ENCODE results near the gene ZNF408.
"Not testable (repeated sequence)": the region's sequence is repeated elsewhere in the genome, so short reads cannot be mapped to it uniquely, and the experiment has no call there.

The ZNF408 gene

DNA sequence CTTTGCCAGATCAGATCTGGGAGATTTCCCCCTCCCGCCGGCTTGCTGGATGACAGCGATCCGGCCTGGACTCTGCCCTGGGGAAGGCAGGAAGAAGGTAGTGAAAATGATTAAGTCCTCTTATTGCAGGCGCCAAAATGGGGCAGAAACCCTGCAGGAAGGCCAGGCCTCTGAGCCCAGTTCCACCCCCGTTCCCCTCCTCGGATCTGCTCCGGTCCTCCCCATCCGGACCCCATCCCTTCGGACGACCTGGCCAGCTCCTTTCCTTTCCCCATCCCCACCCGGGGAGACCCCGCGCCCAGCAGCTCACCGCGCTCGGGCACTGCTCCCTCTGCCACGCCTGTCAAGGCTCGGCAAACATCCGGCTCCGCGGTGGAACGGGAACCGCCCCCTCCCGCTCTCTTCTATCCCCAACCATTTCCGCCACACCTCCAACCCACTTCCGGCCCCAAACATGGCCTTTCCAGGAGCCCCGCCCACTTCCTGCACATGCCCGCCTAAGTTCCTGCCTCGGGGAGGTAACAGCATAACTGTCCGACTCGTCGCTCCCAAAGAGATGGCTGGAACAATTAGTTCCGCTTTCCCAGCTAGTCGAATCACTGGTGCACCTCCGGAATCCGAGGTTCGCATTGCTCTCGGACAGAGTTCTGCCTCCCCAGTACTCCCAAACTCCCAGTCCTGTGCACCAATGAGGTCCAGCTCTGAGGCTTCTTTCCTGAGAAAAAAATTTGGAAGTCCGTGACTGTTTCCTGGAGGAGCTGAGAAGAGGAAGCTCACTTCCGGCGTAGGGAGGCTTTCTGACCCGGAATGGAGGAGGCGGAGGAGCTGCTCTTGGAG is at the start of gene ZNF408, which contains the start of gene ARHGAP1:
TSS of gene ZNF408 (plus strand) at position 791 of the 837 bp plus-strand sequence. CDS start at position 808, 17 bp downstream.
TSS of gene ARHGAP1 (minus strand) at position 379 of the 837 bp plus-strand sequence. CDS start 4,512 bp downstream, outside the sequence.
- DNase-seq (ENCODE audit: low read depth in 4 of 4, low spot score in 1 of 4) = peak; percentile 97 to 100 (median 100)

- no peak for DNase-seq (ENCODE audit: low read depth in 4 of 4, low spot score in 1 of 4)
Observed at GRCh38 chr11:46655631-46656030, 45.2 kb upstream of the ZNF408 start.

DNA sequence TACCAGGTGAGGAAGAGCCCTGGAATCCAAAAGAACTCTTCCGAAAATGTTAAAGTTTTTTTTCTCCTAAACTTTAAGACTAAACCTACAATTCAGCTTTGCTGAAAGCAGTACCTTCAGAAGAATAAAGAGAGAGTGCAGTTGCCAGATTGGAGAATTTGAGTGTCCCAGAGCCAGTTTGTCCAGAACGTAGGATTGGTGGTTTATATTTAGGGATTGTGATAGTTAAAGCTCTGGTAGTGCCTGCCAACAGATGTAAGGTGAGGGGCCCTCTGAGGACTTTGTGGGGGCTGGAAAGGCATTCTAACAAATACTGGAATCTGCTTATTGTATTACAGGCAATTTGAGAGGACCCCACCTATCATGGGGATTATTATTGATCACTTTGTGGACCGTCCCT is 43.6 kb upstream of the ZNF408 start:
- no peak for DNase-seq (ENCODE audit: low read depth in 4 of 4, low spot score in 1 of 4)

DNA sequence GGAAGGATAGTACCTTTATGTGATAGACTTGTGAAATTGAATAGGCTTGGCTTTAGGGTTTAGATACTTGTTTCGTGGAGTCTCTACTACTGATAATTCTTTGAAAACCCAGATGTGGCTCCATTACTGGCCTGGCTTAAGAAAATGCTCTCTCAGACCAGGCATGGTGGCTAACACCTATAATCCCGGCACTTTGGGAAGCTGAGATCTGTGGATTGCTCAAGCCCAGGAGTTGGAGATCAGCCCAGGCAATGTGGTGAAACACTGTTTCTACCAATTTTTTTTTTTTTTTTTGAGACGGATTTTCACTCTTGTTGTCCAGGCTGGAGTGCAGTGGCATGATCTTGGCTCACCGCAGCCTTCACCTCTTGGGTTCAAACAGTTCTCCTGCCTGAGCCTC is 42.6 kb upstream of the ZNF408 start:
- DNase-seq (ENCODE audit: low read depth in 4 of 4, low spot score in 1 of 4) = no peak

- DNase-seq (ENCODE audit: low read depth in 4 of 4, low spot score in 1 of 4) = no peak
Observed at GRCh38 chr11:46659908-46660307, 40.9 kb upstream of the ZNF408 start.

DNA sequence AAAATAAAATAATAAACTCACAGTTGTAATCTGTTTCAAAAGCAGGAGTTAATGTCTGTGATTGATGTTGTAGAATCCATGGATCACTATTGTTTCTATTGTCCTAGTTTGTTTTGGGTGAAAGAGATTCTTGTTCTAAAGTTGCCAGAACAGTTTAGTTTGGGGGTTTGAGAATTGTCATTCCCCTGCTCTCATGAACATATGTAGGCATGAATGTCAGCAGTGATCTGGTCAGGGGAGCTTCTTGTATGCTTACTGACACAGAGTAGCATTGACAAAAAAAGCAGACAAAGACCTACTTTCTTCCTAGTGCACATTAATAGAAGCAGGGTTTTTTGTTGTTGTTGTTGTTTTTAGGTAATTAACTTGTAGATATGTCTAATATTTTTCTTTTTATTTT is 39.0 kb upstream of the ZNF408 start:
- no peak for DNase-seq (ENCODE audit: low read depth in 4 of 4, low spot score in 1 of 4)

DNA sequence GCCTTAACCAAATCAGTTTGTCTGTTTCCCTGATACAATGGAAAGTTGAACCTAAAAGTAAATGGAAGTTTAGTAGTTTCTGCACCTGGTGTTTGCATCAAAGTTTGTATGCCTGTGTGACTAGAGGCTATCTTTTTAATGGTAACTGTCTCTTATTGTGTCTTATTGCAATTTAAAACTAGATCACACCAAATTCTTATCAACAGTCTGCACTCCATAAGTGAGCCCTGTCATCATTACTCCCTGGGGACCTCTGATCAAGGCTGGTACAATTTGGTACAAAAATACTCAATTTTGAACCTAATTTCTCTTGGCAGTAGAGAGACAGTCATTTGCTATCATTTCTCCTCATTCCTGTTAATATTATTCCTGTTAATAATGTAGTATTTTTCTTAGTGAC is 38.5 kb upstream of the ZNF408 start:
- no peak for DNase-seq (ENCODE audit: low read depth in 4 of 4, low spot score in 1 of 4)

GRCh38 chr11:46663277-46663940 is 37.4 kb upstream of the ZNF408 start:
- no peak for DNase-seq (ENCODE audit: low read depth in 4 of 4, low spot score in 1 of 4)

DNA sequence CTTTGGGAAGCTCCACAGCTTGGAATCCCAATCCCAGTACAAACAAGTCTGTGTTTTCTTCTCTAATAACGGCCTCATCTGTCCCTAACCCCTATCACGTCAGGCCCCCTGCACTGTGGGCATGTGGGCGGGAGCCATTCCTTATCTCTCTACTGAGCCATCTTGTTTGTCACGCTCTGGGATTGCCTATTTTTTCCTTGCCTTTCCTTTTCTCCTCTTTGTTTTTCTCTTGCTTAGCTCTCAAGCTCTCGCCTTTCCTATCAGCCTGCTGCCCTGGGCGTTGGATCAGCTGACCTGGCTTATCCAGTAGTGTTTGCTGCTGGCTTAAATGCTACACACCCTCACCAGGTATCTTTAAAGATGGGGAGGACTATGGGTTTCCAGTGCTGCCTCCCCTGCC is 36.2 kb upstream of the ZNF408 start:
- no peak for DNase-seq (ENCODE audit: low read depth in 4 of 4, low spot score in 1 of 4)

GRCh38 chr11:46665356-46665755 is 35.5 kb upstream of the ZNF408 start:
- no peak for DNase-seq (ENCODE audit: low read depth in 4 of 4, low spot score in 1 of 4)

GRCh38 chr11:46666516-46666915 is 34.3 kb upstream of the ZNF408 start:
- DNase-seq (ENCODE audit: low read depth in 4 of 4, low spot score in 1 of 4) = no peak

- DNase-seq (ENCODE audit: low read depth in 4 of 4, low spot score in 1 of 4) = no peak
Observed at GRCh38 chr11:46667043-46667481, 33.8 kb upstream of the ZNF408 start.

DNA sequence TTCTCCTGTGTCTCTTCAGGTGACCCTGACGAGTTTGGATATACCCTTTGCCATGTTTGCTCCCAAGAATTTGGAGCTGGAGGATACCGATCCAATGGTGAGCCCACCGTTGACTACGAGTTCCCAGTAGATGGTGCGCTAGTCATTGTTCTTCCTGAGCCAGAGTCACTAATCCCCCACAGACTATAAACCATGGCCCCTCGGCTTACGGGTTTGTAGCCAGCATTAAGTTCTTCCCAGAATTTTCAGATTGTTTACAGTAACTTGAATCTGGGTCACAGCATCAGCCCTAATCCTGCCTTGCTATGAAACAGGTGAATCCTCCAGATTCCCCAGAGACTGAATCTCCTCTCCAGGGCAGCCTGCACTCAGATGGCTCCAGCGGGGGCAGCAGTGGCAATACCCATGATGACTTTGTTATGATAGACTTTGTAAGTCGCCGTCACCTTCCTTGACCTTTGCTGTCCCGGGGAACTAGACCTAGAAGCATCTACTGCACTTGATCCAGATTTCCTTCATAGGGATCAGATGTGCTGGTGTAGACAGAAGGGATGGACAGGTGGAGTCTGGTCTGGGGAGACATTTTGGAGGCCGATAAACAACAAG is 32.2 kb upstream of the ZNF408 start:
- DNase-seq (ENCODE audit: low read depth in 4 of 4, low spot score in 1 of 4) = no peak

DNA sequence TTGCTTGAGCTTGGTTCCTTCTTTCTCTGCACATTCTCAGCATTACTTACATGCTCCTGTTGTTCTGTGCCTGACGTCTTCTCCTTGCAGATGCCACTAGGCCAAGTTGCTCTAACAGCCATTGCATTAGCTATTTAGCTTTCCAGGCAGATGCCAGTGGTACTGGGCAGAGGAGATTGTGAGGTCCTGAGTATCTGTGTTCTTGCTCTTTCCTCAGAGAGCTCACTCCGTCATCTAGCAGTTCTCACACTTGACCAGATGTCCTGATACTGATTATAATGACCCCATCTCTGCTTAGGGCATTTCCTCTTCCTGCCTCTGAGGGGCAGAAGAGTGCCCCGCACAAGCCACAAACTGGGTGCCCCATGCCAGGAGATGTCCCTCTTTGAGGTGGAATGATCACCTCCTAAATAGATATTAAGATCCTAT is 31.1 kb upstream of the ZNF408 start:
- no peak for DNase-seq (ENCODE audit: low read depth in 4 of 4, low spot score in 1 of 4)

- not testable (repeated sequence) for DNase-seq (ENCODE audit: low read depth in 4 of 4, low spot score in 1 of 4)
Observed at GRCh38 chr11:46670521-46670920, 30.3 kb upstream of the ZNF408 start.

GRCh38 chr11:46671958-46672315 is 28.9 kb upstream of the ZNF408 start:
- DNase-seq (ENCODE audit: low read depth in 4 of 4, low spot score in 1 of 4) = no peak

GRCh38 chr11:46672381-46672839 is 28.4 kb upstream of the ZNF408 start:
- DNase-seq (ENCODE audit: low read depth in 4 of 4, low spot score in 1 of 4) = no peak

DNA sequence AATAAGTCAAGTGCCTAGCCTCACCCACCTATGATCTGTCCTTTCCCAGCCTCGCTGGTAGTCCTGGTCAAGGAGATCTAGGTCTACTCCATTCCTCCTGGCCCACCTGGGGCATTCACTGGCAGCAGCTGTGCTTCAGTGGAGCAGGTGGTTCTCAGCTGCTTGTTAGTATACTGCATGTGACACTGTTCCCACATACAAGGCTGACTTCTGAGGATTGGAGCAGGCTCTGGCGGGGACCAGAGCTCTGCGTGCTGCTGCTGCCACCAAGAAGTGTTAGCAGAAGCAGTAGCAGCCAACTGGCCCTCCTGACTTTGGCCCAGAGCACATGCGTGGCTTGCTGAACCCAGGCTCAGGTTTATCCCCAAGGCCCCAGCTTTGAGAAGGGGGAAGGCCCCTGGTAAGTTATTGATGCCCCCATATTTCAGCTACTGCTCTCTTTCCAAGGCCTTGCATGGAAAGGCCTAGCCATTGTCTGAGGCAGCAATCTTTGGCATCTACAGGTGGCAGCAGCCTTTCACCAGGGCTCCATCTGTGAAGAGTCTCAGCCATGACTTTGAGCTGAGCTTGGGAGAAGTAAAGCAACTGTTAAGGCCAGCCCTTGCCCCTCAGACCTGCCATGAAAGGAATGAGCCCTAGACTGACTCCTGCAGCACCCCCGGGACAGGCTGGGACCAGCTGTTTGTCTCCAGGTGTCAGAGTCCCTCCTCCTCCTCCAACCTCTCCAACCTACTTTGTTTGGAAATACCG is 26.9 kb upstream of the ZNF408 start:
- no peak for DNase-seq (ENCODE audit: low read depth in 4 of 4, low spot score in 1 of 4)

- no peak for DNase-seq (ENCODE audit: low read depth in 4 of 4, low spot score in 1 of 4)
Observed at GRCh38 chr11:46674463-46675287, 26.2 kb upstream of the ZNF408 start.

DNA sequence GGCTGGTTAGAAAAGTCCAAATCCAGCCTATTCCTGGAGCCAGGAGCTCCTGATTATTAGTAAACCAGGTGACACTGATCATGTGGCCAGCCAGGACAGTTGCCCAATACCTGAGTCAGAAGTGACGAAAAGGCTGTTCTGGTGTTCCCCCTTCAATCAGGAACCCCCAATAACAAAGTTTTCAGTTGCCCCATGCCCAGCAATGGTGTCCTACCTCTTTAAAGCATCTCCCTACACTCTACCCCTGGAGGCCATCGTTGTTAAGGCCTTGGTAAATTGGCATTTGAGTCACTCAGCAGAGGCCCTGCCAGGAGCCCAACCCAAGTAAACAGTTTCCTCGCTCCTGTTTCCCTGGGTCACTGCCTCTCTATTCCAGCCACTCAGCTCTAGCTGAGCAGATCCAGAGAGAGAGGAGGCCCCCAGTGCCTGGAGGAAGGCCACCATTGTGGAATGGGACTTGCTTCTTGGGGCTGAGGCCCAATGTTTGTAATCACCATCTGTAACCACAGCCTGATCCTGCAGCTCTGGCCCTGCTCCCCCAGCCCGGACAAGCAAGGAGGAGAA is 25.5 kb upstream of the ZNF408 start:
- no peak for DNase-seq (ENCODE audit: low read depth in 4 of 4, low spot score in 1 of 4)
